ENCODE measurements around the gene FBXL3. TPM values are rescaled to one million over a fixed set of nuclear protein-coding genes. Genes with fewer than 3 reads are reported as not detected.

FBXL3 gene
- total and polyA plus RNA-seq, 8 donors, result 12.7 to 91.4 (median 19.0) TPM

DNA sequence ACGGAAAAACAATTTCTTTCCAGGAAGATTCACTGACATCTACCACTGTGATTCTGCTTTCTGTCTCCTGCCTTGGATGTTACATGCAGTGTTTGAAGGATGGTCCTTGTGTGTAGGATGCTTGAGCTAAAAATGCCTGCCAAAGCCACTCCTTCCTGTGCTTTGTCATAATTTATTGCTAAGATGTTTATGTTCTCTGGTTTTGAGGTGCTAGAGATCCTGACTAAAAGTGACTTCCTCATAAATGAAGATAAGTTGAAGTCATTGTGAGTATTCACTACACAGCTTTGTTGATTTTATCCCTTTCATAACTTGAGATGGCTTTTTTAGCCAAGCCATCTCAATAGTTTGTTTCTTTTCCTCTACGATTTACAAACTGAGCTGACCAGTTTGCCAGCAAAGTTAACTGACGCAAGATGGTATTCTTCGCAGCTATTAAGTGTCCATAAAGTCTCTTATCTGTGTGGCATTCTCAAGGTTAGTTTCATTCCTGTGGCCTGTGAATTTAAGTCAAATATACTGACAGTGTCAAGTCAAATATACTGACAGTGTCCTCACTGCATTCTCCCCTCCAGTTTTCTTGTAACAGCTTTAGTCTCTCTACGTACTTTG is 15.7 kb upstream of the FBXL3 start:
- no peaks in the 10 kb centered on the region for H3K9me3 ChIP-seq
- H3K4me1 ChIP-seq, result no peaks in the 10 kb centered on the region
- no peaks in the 10 kb centered on the region for H3K27me3 ChIP-seq
- H3K27ac ChIP-seq, result peak overlapping the region in 1 of 5 donors; percentile 24
- H3K36me3 ChIP-seq, result peaks cover 3 to 36% (median 34%) of the 10 kb centered on the region in 4 donors
- DNase-seq, result no peak
- H3K4me3 ChIP-seq, result no peak overlapping the region
- no peak for TF ChIP-seq POLR2A (IDR thresholded peaks at IDR 0.05)
- no peak for TF ChIP-seq POLR2AphosphoS5 (IDR thresholded peaks at IDR 0.05)
- no peak for TF ChIP-seq EP300 (IDR thresholded peaks at IDR 0.05)
- TF ChIP-seq, protein P1, sequence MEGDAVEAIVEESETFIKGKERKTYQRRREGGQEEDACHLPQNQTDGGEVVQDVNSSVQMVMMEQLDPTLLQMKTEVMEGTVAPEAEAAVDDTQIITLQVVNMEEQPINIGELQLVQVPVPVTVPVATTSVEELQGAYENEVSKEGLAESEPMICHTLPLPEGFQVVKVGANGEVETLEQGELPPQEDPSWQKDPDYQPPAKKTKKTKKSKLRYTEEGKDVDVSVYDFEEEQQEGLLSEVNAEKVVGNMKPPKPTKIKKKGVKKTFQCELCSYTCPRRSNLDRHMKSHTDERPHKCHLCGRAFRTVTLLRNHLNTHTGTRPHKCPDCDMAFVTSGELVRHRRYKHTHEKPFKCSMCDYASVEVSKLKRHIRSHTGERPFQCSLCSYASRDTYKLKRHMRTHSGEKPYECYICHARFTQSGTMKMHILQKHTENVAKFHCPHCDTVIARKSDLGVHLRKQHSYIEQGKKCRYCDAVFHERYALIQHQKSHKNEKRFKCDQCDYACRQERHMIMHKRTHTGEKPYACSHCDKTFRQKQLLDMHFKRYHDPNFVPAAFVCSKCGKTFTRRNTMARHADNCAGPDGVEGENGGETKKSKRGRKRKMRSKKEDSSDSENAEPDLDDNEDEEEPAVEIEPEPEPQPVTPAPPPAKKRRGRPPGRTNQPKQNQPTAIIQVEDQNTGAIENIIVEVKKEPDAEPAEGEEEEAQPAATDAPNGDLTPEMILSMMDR (IDR thresholded peaks at IDR 0.05), result no peak
- intact Hi-C loops (cut with DNase I; ENCODE audit: low total_unique reads), result no loop called here
- 69 to 79% (median 75%) methylated on average over 5 of the region's 5 CpGs for WGBS, 5 donors

- H3K9me3 ChIP-seq, result no peaks in the 10 kb centered on the region
- H3K36me3 ChIP-seq, result peaks cover 3 to 21% (median 20%) of the 10 kb centered on the region in 4 donors
- no peak for DNase-seq
- no peak overlapping the region for H3K27ac ChIP-seq
- intact Hi-C loops (cut with DNase I; ENCODE audit: low total_unique reads), result no loop called here
- H3K27me3 ChIP-seq, result no peaks in the 10 kb centered on the region
- 92 to 96% (median 93%) methylated on average over 9 of the region's 9 CpGs for WGBS, 5 donors
- no peak overlapping the region for H3K4me3 ChIP-seq
- H3K4me1 ChIP-seq, result no peaks in the 10 kb centered on the region
- TF ChIP-seq POLR2A (IDR thresholded peaks at IDR 0.05), result no peak
- no peak for TF ChIP-seq POLR2AphosphoS5 (IDR thresholded peaks at IDR 0.05)
- no peak for TF ChIP-seq EP300 (IDR thresholded peaks at IDR 0.05)
- TF ChIP-seq, protein P1 (IDR thresholded peaks at IDR 0.05), result no peak
Observed at GRCh38 chr13:77040835-77041234, 13.9 kb upstream of the FBXL3 start.

DNA sequence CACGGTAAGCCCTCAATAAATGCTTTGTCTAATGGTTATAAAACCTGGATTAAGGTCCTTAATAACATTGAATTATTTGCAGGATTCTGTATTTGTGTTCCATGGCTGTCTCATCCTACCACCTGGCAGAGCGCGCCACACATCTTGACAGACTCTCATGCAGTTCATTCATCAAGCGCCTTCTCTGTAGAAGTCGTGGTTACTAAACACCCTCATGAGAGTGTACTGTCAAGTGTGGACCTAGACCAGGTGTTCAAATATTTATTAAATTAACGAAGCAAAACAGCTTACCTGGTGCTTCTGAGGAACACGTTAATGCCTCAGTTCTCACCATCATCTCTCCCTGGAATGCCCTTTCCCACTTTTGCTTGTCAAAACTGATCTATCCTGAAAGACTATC is 13.1 kb upstream of the FBXL3 start:
- whole genome bisulfite sequencing, 5 donors, result 73 to 87% (median 82%) methylated on average over 7 of the region's 7 CpGs
- no peaks in the 10 kb centered on the region for H3K4me1 ChIP-seq
- peaks cover under 1 to 16% (median 16%) of the 10 kb centered on the region in 4 donors for H3K36me3 ChIP-seq
- H3K9me3 ChIP-seq, result no peaks in the 10 kb centered on the region
- H3K27ac ChIP-seq, result no peak overlapping the region
- TF ChIP-seq POLR2AphosphoS5 (IDR thresholded peaks at IDR 0.05) (no peak), POLR2A (IDR thresholded peaks at IDR 0.05) (no peak), EP300 (IDR thresholded peaks at IDR 0.05) (no peak)
- TF ChIP-seq, protein P1 (IDR thresholded peaks at IDR 0.05), result no peak
- no peak for DNase-seq
- no peak overlapping the region for H3K4me3 ChIP-seq
- intact Hi-C loops (cut with DNase I; ENCODE audit: low total_unique reads), result no loop called here
- no peaks in the 10 kb centered on the region for H3K27me3 ChIP-seq

GRCh38 chr13:77038907-77039480 is 12.0 kb upstream of the FBXL3 start:
- no peak for DNase-seq
- Histone ChIP-seq H3K36me3 (peaks cover 0 to 6% (median 6%) of the 10 kb centered on the region in 4 donors), H3K4me3 (no peak overlapping the region), H3K27me3 (no peaks in the 10 kb centered on the region), H3K9me3 (no peaks in the 10 kb centered on the region), H3K4me1 (no peaks in the 10 kb centered on the region), H3K27ac (no peak overlapping the region)
- no peak for TF ChIP-seq EP300 (IDR thresholded peaks at IDR 0.05)
- TF ChIP-seq POLR2AphosphoS5 (IDR thresholded peaks at IDR 0.05), result no peak
- no peak for TF ChIP-seq POLR2A (IDR thresholded peaks at IDR 0.05)
- TF ChIP-seq, protein P1 (IDR thresholded peaks at IDR 0.05), result no peak
- intact Hi-C loops (cut with DNase I; ENCODE audit: low total_unique reads), result no loop called here
- 37 to 47% (median 43%) methylated on average over 5 of the region's 5 CpGs for WGBS, 5 donors
